ENCODE measurements around the gene CD6.

DNA sequence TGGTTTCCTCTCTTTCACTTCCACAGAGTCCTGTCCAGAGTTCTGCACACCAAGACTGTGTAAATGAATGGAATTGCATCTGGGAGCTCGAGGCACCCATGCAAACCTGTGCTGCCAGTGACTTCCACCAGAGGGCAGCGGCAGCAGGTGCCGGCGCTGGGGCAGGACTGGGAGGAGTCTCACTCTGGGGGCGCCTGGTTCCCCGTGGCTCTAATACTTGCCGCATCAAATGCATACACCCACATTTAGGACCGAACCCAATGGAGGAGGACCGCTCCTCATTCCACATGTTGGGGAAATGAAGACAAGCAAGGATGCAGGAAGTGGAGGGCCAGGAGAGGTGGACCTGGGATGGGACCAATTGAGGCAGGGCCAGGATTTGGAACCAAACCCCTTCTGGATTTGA lies 1.1 kb upstream of the CD6 start:
- TF ChIP-seq POLR2AphosphoS5 (IDR thresholded peaks at IDR 0.05; ENCODE audit: low read depth, low read length) (no peak), TAF1 (IDR thresholded peaks at IDR 0.05; ENCODE audit: low read depth, low read length) (no peak)
